Bronchial epithelial cell (primary cell): ENCODE data around the gene TP53. TPM values are rescaled to one million over a fixed set of nuclear protein-coding genes. Genes with fewer than 3 reads are reported as not detected.

Experiments
- DNase-seq: peaks from one replicate; pipeline ENCODE4 v3.0.0-alpha.2; 2010; ENCODE audit warnings: low read depth
- FAIRE-seq: peaks from 2 replicates; lab custom pipeline; 2011; peaks lifted over from hg19 to GRCh38; lab: Jason Lieb, UNC
- H3K27me3 ChIP-seq: 2 replicates; pipeline ENCODE4 v1.5.1; 2011; ENCODE audit warnings: low read length; ENCODE audit not compliant: control insufficient read depth, insufficient read depth
- H3K36me3 ChIP-seq: 2 replicates; pipeline ENCODE4 v1.5.1; 2011; ENCODE audit warnings: low read length; ENCODE audit not compliant: control insufficient read depth, insufficient read depth
- H3K4me3 ChIP-seq: 2 replicates; pipeline ENCODE4 v1.5.1; 2011; ENCODE audit warnings: mild to moderate bottlenecking, low read depth, low read length, control low read depth
- total RNA-seq: library from RNA; depleted of rRNA; stranded (reverse); fragments of >200 nt; gene quantifications from 2 replicates; pipeline ENCODE4 v1.2.1, GENCODE V29; 2014
- TF ChIP-seq, protein P1 (sequence below): IDR thresholded peaks from 2 replicates; pipeline ENCODE4 v1.5.1; 2011; ENCODE audit warnings: mild to moderate bottlenecking, moderate library complexity, low read length, control low read depth, inconsistent platforms; ENCODE audit not compliant: insufficient read depth, severe bottlenecking

The TP53 gene
- total RNA-seq, 1 donor from 2014 or later, result 9.2 TPM

DNA sequence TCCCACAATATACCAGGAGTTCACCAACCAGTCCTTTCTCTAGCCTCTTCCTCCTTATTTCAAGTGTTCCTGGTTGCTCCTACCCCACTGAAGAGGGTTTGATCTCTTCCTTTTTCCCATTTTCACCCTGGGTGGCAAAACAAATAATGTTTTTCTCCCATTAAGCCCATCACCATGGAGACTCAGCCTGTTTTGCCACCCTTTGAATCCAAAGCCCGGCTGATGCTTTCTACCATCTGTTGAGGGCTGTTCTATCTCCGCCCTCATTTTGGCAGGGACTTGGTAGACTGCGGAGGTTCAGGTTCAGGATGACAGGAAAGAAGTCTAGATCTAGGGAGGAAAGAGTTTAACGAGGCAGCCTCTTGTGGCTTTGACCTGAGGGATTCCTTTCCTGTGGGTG is 32.8 kb upstream of the TP53 start:
- FAIRE-seq (no peak), DNase-seq (no peak)
- H3K27me3 ChIP-seq, result peaks cover 8% of the 10 kb centered on the region
- no peak overlapping the region for H3K4me3 ChIP-seq
- H3K36me3 ChIP-seq, result no peaks in the 10 kb centered on the region
- TF ChIP-seq, protein P1, sequence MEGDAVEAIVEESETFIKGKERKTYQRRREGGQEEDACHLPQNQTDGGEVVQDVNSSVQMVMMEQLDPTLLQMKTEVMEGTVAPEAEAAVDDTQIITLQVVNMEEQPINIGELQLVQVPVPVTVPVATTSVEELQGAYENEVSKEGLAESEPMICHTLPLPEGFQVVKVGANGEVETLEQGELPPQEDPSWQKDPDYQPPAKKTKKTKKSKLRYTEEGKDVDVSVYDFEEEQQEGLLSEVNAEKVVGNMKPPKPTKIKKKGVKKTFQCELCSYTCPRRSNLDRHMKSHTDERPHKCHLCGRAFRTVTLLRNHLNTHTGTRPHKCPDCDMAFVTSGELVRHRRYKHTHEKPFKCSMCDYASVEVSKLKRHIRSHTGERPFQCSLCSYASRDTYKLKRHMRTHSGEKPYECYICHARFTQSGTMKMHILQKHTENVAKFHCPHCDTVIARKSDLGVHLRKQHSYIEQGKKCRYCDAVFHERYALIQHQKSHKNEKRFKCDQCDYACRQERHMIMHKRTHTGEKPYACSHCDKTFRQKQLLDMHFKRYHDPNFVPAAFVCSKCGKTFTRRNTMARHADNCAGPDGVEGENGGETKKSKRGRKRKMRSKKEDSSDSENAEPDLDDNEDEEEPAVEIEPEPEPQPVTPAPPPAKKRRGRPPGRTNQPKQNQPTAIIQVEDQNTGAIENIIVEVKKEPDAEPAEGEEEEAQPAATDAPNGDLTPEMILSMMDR, result no peak

DNA sequence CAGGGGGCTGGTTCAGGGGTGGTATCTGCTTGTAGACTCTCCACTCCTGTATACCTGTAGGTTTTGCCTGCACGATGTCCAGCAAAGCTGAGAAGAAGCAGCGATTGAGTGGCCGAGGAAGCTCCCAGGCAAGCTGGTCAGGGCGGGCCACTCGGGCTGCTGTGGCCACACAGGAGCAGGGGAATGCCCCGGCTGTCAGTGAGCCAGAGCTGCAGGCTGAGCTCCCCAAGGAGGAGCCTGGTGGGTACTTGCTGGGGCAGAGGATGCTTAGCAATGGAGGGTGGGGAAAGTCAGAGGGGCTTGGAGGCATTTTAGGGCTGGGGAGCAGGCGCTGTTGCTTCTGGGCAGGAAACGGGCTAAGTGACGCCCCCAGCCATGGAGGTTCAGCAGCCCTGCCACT is 32.4 kb upstream of the TP53 start:
- no peak overlapping the region for H3K4me3 ChIP-seq
- H3K36me3 ChIP-seq, result no peaks in the 10 kb centered on the region
- no peak for FAIRE-seq
- TF ChIP-seq, protein P1, result no peak
- DNase-seq, result no peak
- H3K27me3 ChIP-seq, result peaks cover 8% of the 10 kb centered on the region

DNA sequence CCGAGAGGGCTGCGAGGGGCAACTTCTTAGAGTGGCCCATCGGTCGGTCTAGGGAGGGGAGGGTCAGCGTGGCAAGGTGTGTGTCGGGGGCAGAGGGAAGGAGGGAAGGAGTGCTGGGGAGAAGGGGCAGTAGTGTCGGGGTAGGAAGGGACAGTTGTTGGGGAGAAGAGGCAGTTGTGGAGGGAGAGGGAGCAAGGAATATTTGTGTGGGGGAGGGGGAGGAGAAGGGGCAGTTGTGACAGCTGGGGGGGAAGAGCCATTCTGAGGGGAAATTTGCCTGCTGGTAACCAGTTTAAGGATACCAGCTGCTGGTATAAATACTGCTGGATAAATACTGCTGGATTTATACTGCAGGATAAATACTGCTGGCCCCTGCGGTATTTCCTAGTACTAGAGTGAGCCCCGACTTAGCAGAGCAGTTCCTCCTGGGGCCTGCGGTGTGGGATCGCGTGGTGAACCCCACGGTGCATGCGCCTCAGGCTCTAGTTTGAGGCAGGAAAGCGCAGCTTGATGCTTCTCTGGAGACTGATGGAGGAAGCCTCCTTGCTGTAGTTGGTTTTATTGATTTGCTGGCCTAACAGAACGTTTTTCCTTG is 30.6 kb upstream of the TP53 start:
- TF ChIP-seq, protein P1, result no peak
- Histone ChIP-seq H3K4me3 (peak overlapping the region; percentile 41), H3K36me3 (no peaks in the 10 kb centered on the region), H3K27me3 (peaks cover 6% of the 10 kb centered on the region)
- FAIRE-seq, result no peak
- DNase-seq, result no peak

DNA sequence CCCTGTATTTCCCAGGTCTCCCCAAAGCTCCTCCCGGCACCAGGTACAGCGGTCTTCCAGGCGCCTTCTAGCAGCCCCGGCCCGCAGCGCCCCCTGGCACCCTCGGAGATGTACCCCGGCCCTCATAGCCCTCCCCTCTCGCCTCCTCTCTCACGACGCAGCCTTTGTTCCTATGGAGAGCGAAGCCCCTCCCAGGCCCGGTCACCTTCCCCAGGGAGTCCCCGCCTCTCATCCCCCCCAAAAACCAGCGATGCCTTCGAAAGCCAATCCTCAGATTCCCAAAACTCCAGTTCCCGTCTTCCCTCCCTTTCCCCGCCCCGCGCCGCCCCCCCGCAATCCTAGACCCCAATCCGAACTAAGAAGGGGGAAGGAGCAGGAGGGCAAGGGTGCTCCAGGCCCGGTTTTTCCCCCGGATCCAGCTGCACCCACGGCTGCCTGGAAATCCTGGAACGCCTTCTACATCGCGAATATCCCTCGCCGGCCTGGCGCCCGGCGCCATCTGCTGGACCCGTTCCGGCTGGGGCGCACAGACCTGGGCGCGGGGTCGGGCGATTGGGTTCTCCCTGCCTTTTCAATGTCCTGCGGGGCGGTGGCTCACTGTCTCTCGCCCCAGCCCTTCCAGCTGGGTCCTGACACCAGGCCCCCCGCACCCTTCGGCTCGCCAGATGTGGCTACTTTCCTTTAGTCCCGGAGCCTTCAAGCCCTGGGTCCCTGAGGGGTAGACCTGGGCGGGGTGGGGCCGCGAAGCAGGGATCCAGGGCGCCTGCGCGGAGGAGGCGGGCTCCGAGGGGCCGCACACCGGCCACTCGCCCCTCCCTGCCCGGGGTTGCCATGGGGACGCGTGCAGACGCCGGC is 29.8 kb upstream of the TP53 start, which contains the start of gene DNAH2:
Gene DNAH2, plus strand, starts transcription at position 844 of the 855 bp plus-strand sequence. CDS start 1,991 bp downstream, outside the sequence.
- no peaks in the 10 kb centered on the region for H3K36me3 ChIP-seq
- FAIRE-seq (no peak), DNase-seq (peak; percentile 63)
- TF ChIP-seq, protein P1, result peak; percentile 82
- H3K4me3 ChIP-seq, result peak within 1 kb of the TSS; percentile 41
- peaks cover 4% of the 10 kb centered on the region for H3K27me3 ChIP-seq

DNA sequence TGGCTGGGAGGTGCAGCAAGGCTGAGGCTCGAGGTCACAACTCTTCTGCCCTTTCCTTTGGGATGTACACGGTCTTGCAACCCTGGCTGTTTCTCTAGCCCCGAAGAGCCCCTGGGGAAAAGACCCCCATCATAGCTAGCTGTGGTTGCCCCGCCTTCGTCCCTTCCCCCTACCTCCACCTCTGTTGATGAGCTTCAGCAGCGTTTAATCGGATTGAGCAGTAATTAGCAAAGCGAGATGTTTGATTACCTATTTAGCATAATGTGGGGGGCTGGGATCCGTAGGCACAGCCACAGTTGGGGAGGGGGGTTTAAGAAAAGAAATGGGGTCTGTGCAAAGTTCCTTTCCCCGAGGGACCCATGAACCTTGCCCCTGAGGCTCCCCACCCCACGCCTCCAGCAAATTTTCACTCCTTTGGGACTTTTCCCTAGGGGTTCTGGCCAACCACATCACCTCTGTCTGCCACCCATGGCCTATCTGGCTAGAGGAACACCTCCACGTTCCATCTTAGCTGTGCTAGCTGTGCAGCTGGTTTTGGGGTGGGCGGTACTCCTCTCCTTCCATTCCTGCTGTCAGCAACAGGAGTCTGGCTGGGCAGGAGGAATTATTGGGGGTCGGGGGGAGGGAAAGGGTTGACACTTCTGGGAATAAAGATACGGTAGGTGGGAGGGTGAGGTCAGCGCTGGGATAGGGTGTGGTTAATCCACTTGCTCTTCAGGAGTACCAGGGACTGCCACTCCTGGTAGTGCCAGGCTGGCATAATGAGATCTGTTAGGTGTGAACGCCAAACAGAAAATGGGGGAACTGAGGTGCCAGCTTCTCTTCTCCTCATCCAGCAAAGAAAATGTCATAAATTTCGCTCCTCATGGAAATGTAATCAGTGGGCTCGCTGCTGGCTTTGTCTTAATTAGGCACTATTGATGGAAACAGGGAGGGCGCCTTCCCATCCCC is 28.9 kb upstream of the TP53 start:
- no peak for DNase-seq
- TF ChIP-seq, protein P1, result no peak
- H3K36me3 ChIP-seq, result no peaks in the 10 kb centered on the region
- FAIRE-seq, result peak; percentile 7
- peak overlapping the region; percentile 41 for H3K4me3 ChIP-seq
- peaks cover 4% of the 10 kb centered on the region for H3K27me3 ChIP-seq
